Measurements from ENCODE around the gene GFI1B.
"Not testable (repeated sequence)": the region's sequence is repeated elsewhere in the genome, so short reads cannot be mapped to it uniquely, and the experiment has no call there.

Gene GFI1B

DNA sequence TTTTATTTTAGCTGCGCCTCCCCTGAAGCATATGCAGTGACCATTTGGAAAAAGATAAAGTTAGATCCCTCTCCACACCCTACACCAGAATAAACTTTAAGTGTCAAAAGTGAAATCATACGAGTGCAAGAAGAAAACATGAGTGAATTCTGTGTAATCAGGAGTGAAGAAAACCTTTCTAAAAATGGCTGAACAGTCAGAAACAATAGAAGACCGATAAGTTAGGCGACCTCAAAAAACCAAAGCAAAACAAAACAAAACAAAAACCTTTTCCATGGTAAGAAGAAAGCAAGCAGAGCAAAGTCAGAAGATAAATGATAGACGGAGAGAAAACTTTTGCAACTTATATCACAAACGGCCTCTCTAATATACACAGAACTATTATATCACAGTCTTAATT, 17.5 kb upstream of the GFI1B start:
- ChIA-PET POLR2A (no interaction called here), CTCF (interaction anchor here (1.1 to 2.2 kb wide), 2 partner anchors 10 to 12 kb away, joined by 3 to 5 read pairs; no protein-coding TSS in a partner anchor)
- DNase-seq (ENCODE audit: low read depth, low spot score) = no peak
- H3K4me3 ChIP-seq (ENCODE audit: low read depth, low read length) = no peak overlapping the region
- TF ChIP-seq, protein P1, sequence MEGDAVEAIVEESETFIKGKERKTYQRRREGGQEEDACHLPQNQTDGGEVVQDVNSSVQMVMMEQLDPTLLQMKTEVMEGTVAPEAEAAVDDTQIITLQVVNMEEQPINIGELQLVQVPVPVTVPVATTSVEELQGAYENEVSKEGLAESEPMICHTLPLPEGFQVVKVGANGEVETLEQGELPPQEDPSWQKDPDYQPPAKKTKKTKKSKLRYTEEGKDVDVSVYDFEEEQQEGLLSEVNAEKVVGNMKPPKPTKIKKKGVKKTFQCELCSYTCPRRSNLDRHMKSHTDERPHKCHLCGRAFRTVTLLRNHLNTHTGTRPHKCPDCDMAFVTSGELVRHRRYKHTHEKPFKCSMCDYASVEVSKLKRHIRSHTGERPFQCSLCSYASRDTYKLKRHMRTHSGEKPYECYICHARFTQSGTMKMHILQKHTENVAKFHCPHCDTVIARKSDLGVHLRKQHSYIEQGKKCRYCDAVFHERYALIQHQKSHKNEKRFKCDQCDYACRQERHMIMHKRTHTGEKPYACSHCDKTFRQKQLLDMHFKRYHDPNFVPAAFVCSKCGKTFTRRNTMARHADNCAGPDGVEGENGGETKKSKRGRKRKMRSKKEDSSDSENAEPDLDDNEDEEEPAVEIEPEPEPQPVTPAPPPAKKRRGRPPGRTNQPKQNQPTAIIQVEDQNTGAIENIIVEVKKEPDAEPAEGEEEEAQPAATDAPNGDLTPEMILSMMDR (IDR thresholded peaks at IDR 0.05; ENCODE audit: insufficient read depth, low read length, missing control alignments) = no peak

DNA sequence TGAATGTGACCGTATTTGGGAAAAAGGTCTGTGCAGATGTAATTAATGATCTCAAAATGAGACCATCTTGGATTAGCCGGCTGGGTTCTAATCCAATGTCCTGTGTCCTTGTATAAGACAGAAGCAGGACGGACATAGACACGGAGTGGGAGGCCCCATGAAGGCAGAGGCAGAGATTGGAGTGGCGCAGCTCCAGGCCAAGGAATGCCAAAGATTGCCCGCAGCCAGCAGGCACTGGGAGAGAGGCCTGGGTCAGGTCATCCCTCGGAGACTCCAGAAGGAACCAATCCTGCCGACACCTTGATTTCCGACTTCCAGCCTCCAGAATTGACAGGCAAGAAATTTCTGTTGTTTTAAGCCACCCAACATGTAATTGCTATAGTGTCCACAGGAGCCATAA, 13.0 kb upstream of the GFI1B start:
- no peak for DNase-seq (ENCODE audit: low read depth, low spot score)
- CTCF ChIA-PET = no interaction called here
- POLR2A ChIA-PET = no interaction called here
- TF ChIP-seq, protein P1 (IDR thresholded peaks at IDR 0.05; ENCODE audit: insufficient read depth, low read length, missing control alignments) = no peak
- no peak overlapping the region for H3K4me3 ChIP-seq (ENCODE audit: low read depth, low read length)

DNA sequence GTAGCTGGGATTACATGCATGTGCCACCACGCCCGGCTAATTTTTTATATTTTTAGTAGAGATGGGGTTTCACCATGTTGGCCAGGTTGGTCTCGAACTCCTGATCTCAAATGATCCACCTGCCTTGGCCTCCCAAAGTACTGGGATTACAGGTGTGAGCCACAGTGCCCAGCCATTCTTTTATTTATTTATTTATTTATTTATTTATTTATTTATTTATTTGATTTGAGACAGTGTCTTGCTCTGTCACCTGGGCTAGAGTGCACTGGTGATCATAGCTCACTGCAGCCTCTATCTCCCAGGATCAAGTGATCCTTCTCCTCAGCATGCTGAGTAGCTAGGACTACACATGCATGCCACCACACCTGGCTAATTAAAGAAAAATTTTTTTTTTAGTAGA, 10.6 kb upstream of the GFI1B start:
- CTCF ChIA-PET; H3K4me3 ChIP-seq (ENCODE audit: low read depth, low read length); POLR2A ChIA-PET; DNase-seq (ENCODE audit: low read depth, low spot score): not testable (repeated sequence)

DNA sequence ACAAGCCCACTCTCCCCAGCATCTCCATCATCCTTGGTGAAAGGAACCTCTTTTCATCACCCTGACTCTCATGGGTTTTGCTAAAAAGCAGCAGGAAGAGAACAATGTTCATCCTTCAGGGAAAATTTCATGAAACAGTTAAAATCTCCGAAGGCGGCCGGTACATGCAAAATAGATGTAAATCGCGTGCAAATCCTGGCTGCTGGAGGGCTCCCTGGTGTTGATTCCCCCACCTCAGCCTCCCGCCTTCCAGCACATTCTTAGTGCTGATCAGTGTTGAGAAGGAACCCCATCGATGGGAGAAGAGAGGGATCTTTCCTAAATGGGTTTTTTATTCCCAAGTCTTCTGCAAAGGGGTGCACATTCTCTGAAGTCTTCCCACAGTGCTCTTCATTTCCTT, 8.7 kb upstream of the GFI1B start:
- TF ChIP-seq, protein P1 (IDR thresholded peaks at IDR 0.05; ENCODE audit: insufficient read depth, low read length, missing control alignments) = no peak
- DNase-seq (ENCODE audit: low read depth, low spot score) = no peak
- ChIA-PET POLR2A (no interaction called here), CTCF (interaction anchor here (1.2 to 2.9 kb wide), 5 partner anchors 11 to 68 kb away, joined by 3 to 10 read pairs (median 5); no protein-coding TSS in a partner anchor)
- no peak overlapping the region for H3K4me3 ChIP-seq (ENCODE audit: low read depth, low read length)

DNA sequence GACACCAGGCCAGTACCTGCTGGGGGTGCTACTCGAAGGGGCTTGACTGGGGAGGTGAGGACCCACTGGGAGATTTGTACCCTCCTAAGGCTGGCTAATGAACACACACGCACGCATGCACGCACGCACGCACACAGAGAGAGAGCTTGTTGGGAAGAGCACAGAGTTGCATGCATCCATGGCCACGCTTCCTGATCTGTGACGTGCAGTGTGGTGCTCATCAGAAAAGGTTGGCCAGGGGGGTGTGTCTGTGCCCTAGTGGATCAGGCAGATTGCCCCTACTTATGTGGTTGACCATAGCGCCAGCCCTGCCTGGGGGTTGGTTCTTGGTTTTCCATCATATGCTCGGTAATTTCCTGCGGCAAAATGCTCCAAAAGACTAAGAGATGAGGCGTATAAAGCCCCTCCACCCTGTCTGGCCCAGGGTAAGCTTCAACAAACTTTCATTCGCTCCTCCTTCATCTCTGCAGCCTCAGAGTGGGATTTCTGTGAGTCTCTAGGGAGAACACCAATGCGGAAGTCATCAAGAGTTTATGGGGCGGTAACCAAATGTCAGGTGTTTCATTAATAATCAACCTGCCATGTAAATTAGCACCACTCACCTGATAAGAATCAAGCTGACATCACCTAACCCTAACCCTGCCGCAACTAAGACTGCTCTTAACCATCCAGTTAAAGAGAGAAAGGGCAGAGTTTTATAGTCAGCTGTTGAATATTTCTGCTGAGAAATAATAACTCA, 8.0 kb upstream of the GFI1B start:
- no peak overlapping the region for H3K4me3 ChIP-seq (ENCODE audit: low read depth, low read length)
- TF ChIP-seq, protein P1 (IDR thresholded peaks at IDR 0.05; ENCODE audit: insufficient read depth, low read length, missing control alignments) = no peak
- POLR2A ChIA-PET = no interaction called here
- DNase-seq (ENCODE audit: low read depth, low spot score) = no peak
- CTCF ChIA-PET = interaction anchor here (1.1 to 2.9 kb wide), 10 partner anchors 8 to 69 kb away, joined by 3 to 10 read pairs (median 4); partner anchors contain the start of gene TSC1

DNA sequence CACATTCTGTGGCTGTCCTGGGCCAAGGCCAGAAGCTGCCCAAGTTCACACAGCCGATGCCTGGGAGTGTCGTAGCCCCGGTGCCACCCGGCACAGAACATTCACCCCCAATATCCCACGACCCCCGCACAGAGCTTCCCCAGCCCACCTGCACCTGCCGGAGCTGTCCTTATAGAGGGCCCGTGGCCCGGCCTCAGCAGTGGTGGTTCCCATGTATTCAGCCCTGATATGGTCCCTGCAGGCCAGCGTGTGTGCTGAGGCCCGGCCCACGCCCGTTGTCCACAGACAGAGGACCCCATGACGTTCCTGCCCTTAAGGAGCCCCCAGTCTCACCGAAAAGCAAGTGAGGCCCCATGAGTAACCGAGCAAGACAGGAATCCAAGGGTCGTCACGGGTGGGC, 5.3 kb upstream of the GFI1B start:
- POLR2A ChIA-PET = no interaction called here
- DNase-seq (ENCODE audit: low read depth, low spot score) = no peak
- TF ChIP-seq, protein P1 (IDR thresholded peaks at IDR 0.05; ENCODE audit: insufficient read depth, low read length, missing control alignments) = no peak
- CTCF ChIA-PET = interaction anchor here (0.7 to 2.3 kb wide), 16 partner anchors 9 to 513 kb away, joined by 3 to 7 read pairs (median 4); no protein-coding TSS in a partner anchor
- no peak overlapping the region for H3K4me3 ChIP-seq (ENCODE audit: low read depth, low read length)

DNA sequence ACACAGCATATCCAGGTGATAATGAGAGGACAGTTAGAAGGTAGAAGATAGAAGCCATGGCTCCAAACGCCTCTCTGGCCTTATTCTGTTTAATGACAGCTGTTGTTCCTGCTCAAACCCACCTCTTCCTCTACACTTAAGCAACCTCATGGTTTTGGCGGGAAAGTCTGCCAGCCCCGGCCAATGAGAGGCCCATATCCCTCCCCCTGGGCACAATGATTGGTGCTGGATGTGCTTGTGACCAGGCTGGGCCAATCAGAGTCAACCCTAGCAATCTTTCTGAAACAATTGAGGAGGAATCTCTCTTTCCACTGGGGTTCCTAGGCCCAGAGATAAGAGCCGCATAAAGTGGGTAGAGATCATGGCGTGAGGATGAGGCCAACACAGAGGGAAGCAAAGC, 4.8 kb upstream of the GFI1B start:
- DNase-seq (ENCODE audit: low read depth, low spot score) = no peak
- TF ChIP-seq, protein P1 (IDR thresholded peaks at IDR 0.05; ENCODE audit: insufficient read depth, low read length, missing control alignments) = no peak
- ChIA-PET POLR2A (no interaction called here), CTCF (interaction anchor here (0.8 to 2.9 kb wide), 12 partner anchors 8 to 513 kb away, joined by 3 to 7 read pairs (median 4); no protein-coding TSS in a partner anchor)
- H3K4me3 ChIP-seq (ENCODE audit: low read depth, low read length) = no peak overlapping the region
